H1 (cell line): ENCODE measurements around the gene LDLRAD4. TPM values are rescaled to one million over a fixed set of nuclear protein-coding genes. Genes with fewer than 3 reads are reported as not detected.

Source experiments
- CTCF ChIP-seq, 3 experiments: IDR thresholded peaks; 1 replicate in 2 of 3; 2 replicates in 1 of 3; pipeline versions ENCODE4 v1.5.1 to v1.6.1; 2011; ENCODE audit warnings: low read length in 3 of 3, mild to moderate bottlenecking in 3 of 3, inconsistent platforms in 2 of 3, low read depth in 1 of 3, moderate library complexity in 1 of 3; ENCODE audit not compliant: insufficient read depth in 1 of 3; ENCODE audit errors: control extremely low read depth in 1 of 3
- polyA plus RNA-seq, 7 experiments: library from polyadenylated mRNA; depleted of rRNA in 3 of 7; stranded (reverse) in 5 of 7; unstranded in 2 of 7; fragments of >200 nt in 5 of 7; fragments of 200-250 nt in 2 of 7; gene quantifications; 1 replicate in 5 of 7; 2 replicates in 1 of 7; 4 replicates in 1 of 7; pipeline versions ENCODE4 v1.2.1 to v1.2.3, GENCODE V29; 2011 to 2013; ENCODE audit warnings: missing spikeins in 2 of 7, mixed read lengths in 2 of 7
- total RNA-seq: library from RNA; stranded (reverse); fragmentation: NEBNext Ultra II Directional; extraction: Animal tissue kit (Norgen Biotek cat#: 25700); gene quantifications from 2 replicates; pipeline ENCODE4 v1.2.1, GENCODE V29; 2021

Gene LDLRAD4
- total and polyA plus RNA-seq, 2 of the 8 experiments (the other 6 are each of a cell fraction or from before 2014, with no cell fraction given), result 0.77 to 1.4 TPM

- TF ChIP-seq CTCF (IDR thresholded peaks at IDR 0.05; ENCODE audit: control extremely low read depth in 1 of 3, insufficient read depth in 1 of 3, low read depth in 1 of 3, low read length in 3 of 3), result no peak
These were observed 73.3 kb downstream of the LDLRAD4 start (continued) for GRCh38 chr18:13291745-13292447.
